CD8-positive, alpha-beta memory T cell (primary cell): Measurements from ENCODE around the gene MMGT1. TPM values are rescaled to one million over a fixed set of nuclear protein-coding genes. Genes with fewer than 3 reads are reported as not detected.

Source experiments
- CTCF ChIA-PET: fragments of 350-600 bp; sonication (Branson Sonifier 250); formaldehyde crosslinking; loops from one replicate; lab custom pipeline; 2021; ENCODE audit warnings: antibody characterized with exemption; lab: Charles Lee
- POLR2A ChIA-PET: fragments of 350-600 bp; sonication (Branson Sonifier 250); formaldehyde crosslinking; loops from one replicate; lab custom pipeline; 2021; ENCODE audit warnings: antibody characterized with exemption; lab: Charles Lee
- DNase-seq, 5 donors: peaks; one replicate each; pipeline versions ENCODE4 v3.0.0 to v3.0.0-alpha.2; 2020 to 2022; ENCODE audit warnings: mixed read lengths in 1 of 5
- H3K27ac ChIP-seq: one replicate; pipeline ENCODE4 v1.7.0; 2013; ENCODE audit warnings: low read depth, mild to moderate bottlenecking, low read length, moderate library complexity
- H3K27me3 ChIP-seq: 2 replicates; pipeline ENCODE4 v1.7.0; 2013; ENCODE audit warnings: low read length, mild to moderate bottlenecking; ENCODE audit not compliant: insufficient read depth, poor library complexity, severe bottlenecking
- H3K36me3 ChIP-seq: 2 replicates; pipeline ENCODE4 v1.7.0; 2013; ENCODE audit warnings: mild to moderate bottlenecking, low read length, moderate library complexity; ENCODE audit not compliant: insufficient read depth
- H3K4me1 ChIP-seq: 2 replicates; pipeline ENCODE4 v1.7.0; 2013; ENCODE audit warnings: mild to moderate bottlenecking, low read length, moderate library complexity; ENCODE audit not compliant: insufficient read depth
- H3K4me3 ChIP-seq: 2 replicates; pipeline ENCODE4 v1.7.0; 2013; ENCODE audit warnings: mild to moderate bottlenecking, low read length
- H3K9me3 ChIP-seq: 2 replicates; pipeline ENCODE4 v1.7.0; 2013; ENCODE audit warnings: mild to moderate bottlenecking, low read length
- H3K27ac Mint-ChIP-seq, 8 donors: one replicate each; pipeline ENCODE4 v1.8.0; 2020 to 2021; ENCODE audit warnings: mixed read lengths in 8 of 8, mild to moderate bottlenecking in 6 of 8, inconsistent platforms in 3 of 8, moderate library complexity in 3 of 8
- H3K27me3 Mint-ChIP-seq, 2 donors: one replicate each; pipeline ENCODE4 v1.8.0; 2020 to 2021; ENCODE audit warnings: mixed read lengths in 2 of 2, mild to moderate bottlenecking in 1 of 2, moderate library complexity in 1 of 2
- H3K36me3 Mint-ChIP-seq, 3 donors: one replicate each; pipeline ENCODE4 v1.8.0; 2020 to 2021; ENCODE audit warnings: mixed read lengths in 3 of 3, inconsistent platforms in 1 of 3, mild to moderate bottlenecking in 1 of 3
- H3K4me1 Mint-ChIP-seq, 3 donors: one replicate each; pipeline ENCODE4 v1.8.0; 2020 to 2021; ENCODE audit warnings: mixed read lengths in 3 of 3, inconsistent platforms in 1 of 3, mild to moderate bottlenecking in 1 of 3
- H3K4me3 Mint-ChIP-seq, 7 donors: one replicate each; pipeline ENCODE4 v1.8.0; 2020 to 2021; ENCODE audit warnings: mixed read lengths in 7 of 7, mild to moderate bottlenecking in 6 of 7, moderate library complexity in 4 of 7, inconsistent platforms in 2 of 7
- H3K9me3 Mint-ChIP-seq, 5 donors: one replicate each; pipeline ENCODE4 v1.8.0; 2020 to 2022; ENCODE audit warnings: mixed read lengths in 5 of 5, mild to moderate bottlenecking in 3 of 5, moderate library complexity in 2 of 5, inconsistent platforms in 1 of 5
- polyA plus RNA-seq: library from polyadenylated mRNA; unstranded; fragments of 300-500 nt; fragmentation: Illumina TruSeq; gene quantifications from one replicate; pipeline ENCODE4 v1.2.3, GENCODE V29; 2021
- total RNA-seq, 2 experiments: library from RNA; stranded (reverse); gene quantifications; one replicate each; pipeline ENCODE4 v1.2.3, GENCODE V29; 2021

The MMGT1 gene
- total and polyA plus RNA-seq, 3 experiments from 2014 or later = 8.2 to 28.4 (median 27.6) TPM

GRCh38 chrX:135985157-135985972, 11.6 kb upstream of the MMGT1 start, which contains the start of gene SLC9A6:
SLC9A6 (plus strand) TSS chrX:135985435; CDS start chrX:135985659, 224 bp downstream.
- no peaks in the 10 kb centered on the region for H3K9me3 ChIP-seq
- Mint-ChIP-seq H3K9me3 (peaks cover 0 to 2% (median 0%) of the 10 kb centered on the region in 5 donors), H3K27me3 (peaks cover 0 to 7% of the 10 kb centered on the region in 2 donors), H3K27ac (peak within 1 kb of the TSS; percentile 88 to 97 (median 92)), H3K4me1 (peaks cover 49 to 80% (median 51%) of the 10 kb centered on the region in 3 donors), H3K36me3 (peaks cover 0 to 9% (median 0%) of the 10 kb centered on the region in 3 donors), H3K4me3 (peak within 1 kb of the TSS; percentile 91 to 96 (median 92))
- peak within 1 kb of the TSS; percentile 77 for H3K4me3 ChIP-seq
- peak within 1 kb of the TSS; percentile 67 for H3K27ac ChIP-seq
- POLR2A ChIA-PET = interaction anchor here (0.8 kb wide), 1 partner anchor 12 kb away, joined by 4 read pairs; the partner anchor contains the start of gene MMGT1
- no peaks in the 10 kb centered on the region for H3K36me3 ChIP-seq
- CTCF ChIA-PET = interaction anchor here (1.2 kb wide), 1 partner anchor 10 kb away, joined by 5 read pairs; no protein-coding TSS in a partner anchor
- peaks cover 28% of the 10 kb centered on the region for H3K4me1 ChIP-seq
- H3K27me3 ChIP-seq = no peaks in the 10 kb centered on the region
- DNase-seq = peak; percentile 64 to 79 (median 66)

- Mint-ChIP-seq H3K9me3 (peaks cover 0 to 2% (median 0%) of the 10 kb centered on the region in 5 donors), H3K4me3 (peak overlapping the region; percentile 82 to 96 (median 87)), H3K36me3 (peaks cover 0 to 9% (median 0%) of the 10 kb centered on the region in 3 donors), H3K27me3 (peaks cover 0 to 8% of the 10 kb centered on the region in 2 donors), H3K27ac (peak overlapping the region; percentile 71 to 93 (median 87)), H3K4me1 (peaks cover 49 to 79% (median 51%) of the 10 kb centered on the region in 3 donors)
- Histone ChIP-seq H3K27me3 (no peaks in the 10 kb centered on the region), H3K4me3 (peak overlapping the region; percentile 77), H3K4me1 (peaks cover 28% of the 10 kb centered on the region), H3K36me3 (no peaks in the 10 kb centered on the region), H3K9me3 (no peaks in the 10 kb centered on the region), H3K27ac (peak overlapping the region; percentile 67)
- no peak for DNase-seq
- ChIA-PET POLR2A (interaction anchor here (0.8 to 1.1 kb wide), 2 partner anchors 11 to 162 kb away, joined by 3 to 4 read pairs; partner anchors contain the start of gene MMGT1), CTCF (interaction anchor here (1.2 kb wide), 1 partner anchor 10 kb away, joined by 5 read pairs; no protein-coding TSS in a partner anchor)
Observed at GRCh38 chrX:135984791-135985156, 11.0 kb upstream of the MMGT1 start.

- Histone ChIP-seq H3K4me3 (peak overlapping the region; percentile 77), H3K4me1 (peaks cover 28% of the 10 kb centered on the region), H3K36me3 (no peaks in the 10 kb centered on the region), H3K27me3 (no peaks in the 10 kb centered on the region), H3K9me3 (no peaks in the 10 kb centered on the region), H3K27ac (peak overlapping the region; percentile 67)
- no peak for DNase-seq
- H3K4me1 Mint-ChIP-seq = peaks cover 45 to 74% (median 46%) of the 10 kb centered on the region in 3 donors
- peaks cover 0 to 9% of the 10 kb centered on the region in 2 donors for H3K27me3 Mint-ChIP-seq
- H3K4me3 Mint-ChIP-seq = peak overlapping the region; percentile 82 to 96 (median 87)
- H3K36me3 Mint-ChIP-seq = peaks cover 0 to 7% (median 0%) of the 10 kb centered on the region in 3 donors
- H3K9me3 Mint-ChIP-seq = no peaks in the 10 kb centered on the region
- ChIA-PET CTCF (no interaction called here), POLR2A (interaction anchor here (0.8 to 1.3 kb wide), 3 partner anchors 10 to 162 kb away, joined by 3 to 5 read pairs (median 4); partner anchors contain the start of gene MMGT1)
- peak overlapping the region; percentile 41 to 93 (median 86) for H3K27ac Mint-ChIP-seq
Observed at GRCh38 chrX:135984256-135984655, 10.5 kb upstream of the MMGT1 start.

GRCh38 chrX:135982860-135983259, 9.1 kb upstream of the MMGT1 start:
- Histone ChIP-seq H3K36me3 (no peaks in the 10 kb centered on the region), H3K27me3 (no peaks in the 10 kb centered on the region), H3K9me3 (no peaks in the 10 kb centered on the region), H3K4me3 (peak overlapping the region; percentile 37), H3K4me1 (peaks cover 28% of the 10 kb centered on the region), H3K27ac (no peak overlapping the region)
- Mint-ChIP-seq H3K4me1 (peaks cover 41 to 70% (median 48%) of the 10 kb centered on the region in 3 donors), H3K9me3 (no peaks in the 10 kb centered on the region), H3K27ac (peak overlapping the region in 7 of 8 donors; percentile 67 to 93 (median 84)), H3K4me3 (peak overlapping the region in 6 of 7 donors; percentile 82 to 96 (median 86)), H3K27me3 (peaks cover 0 to 9% of the 10 kb centered on the region in 2 donors), H3K36me3 (peaks cover 0 to 7% (median 0%) of the 10 kb centered on the region in 3 donors)
- CTCF ChIA-PET = no interaction called here
- POLR2A ChIA-PET = no interaction called here
- DNase-seq = no peak

- peak overlapping the region in 5 of 8 donors; percentile 20 to 65 (median 57) for H3K27ac Mint-ChIP-seq
- Histone ChIP-seq H3K27ac (no peak overlapping the region), H3K36me3 (no peaks in the 10 kb centered on the region), H3K9me3 (no peaks in the 10 kb centered on the region), H3K27me3 (no peaks in the 10 kb centered on the region), H3K4me1 (peaks cover 28% of the 10 kb centered on the region), H3K4me3 (no peak overlapping the region)
- POLR2A ChIA-PET = no interaction called here
- no peak for DNase-seq
- peaks cover 37 to 71% (median 47%) of the 10 kb centered on the region in 3 donors for H3K4me1 Mint-ChIP-seq
- peaks cover 0 to 7% (median 0%) of the 10 kb centered on the region in 3 donors for H3K36me3 Mint-ChIP-seq
- peak overlapping the region in 1 of 7 donors; percentile 63 for H3K4me3 Mint-ChIP-seq
- peaks cover 0 to 11% of the 10 kb centered on the region in 2 donors for H3K27me3 Mint-ChIP-seq
- CTCF ChIA-PET = no interaction called here
- H3K9me3 Mint-ChIP-seq = no peaks in the 10 kb centered on the region
Observed at GRCh38 chrX:135981668-135982067, 7.9 kb upstream of the MMGT1 start.

- Histone ChIP-seq H3K9me3 (no peaks in the 10 kb centered on the region), H3K4me3 (no peak overlapping the region), H3K27me3 (no peaks in the 10 kb centered on the region), H3K27ac (no peak overlapping the region), H3K4me1 (peaks cover 28% of the 10 kb centered on the region), H3K36me3 (no peaks in the 10 kb centered on the region)
- Mint-ChIP-seq H3K4me1 (peaks cover 33 to 66% (median 41%) of the 10 kb centered on the region in 3 donors), H3K27me3 (peaks cover 0 to 11% of the 10 kb centered on the region in 2 donors), H3K27ac (peak overlapping the region in 5 of 8 donors; percentile 13 to 68 (median 41)), H3K36me3 (peaks cover 0 to 7% (median 0%) of the 10 kb centered on the region in 3 donors), H3K9me3 (no peaks in the 10 kb centered on the region), H3K4me3 (peak overlapping the region in 1 of 7 donors; percentile 47)
- no peak for DNase-seq
- ChIA-PET POLR2A (no interaction called here), CTCF (no interaction called here)
Observed at GRCh38 chrX:135981010-135981409, 7.2 kb upstream of the MMGT1 start.

- peaks cover 21 to 59% (median 33%) of the 10 kb centered on the region in 3 donors for H3K4me1 Mint-ChIP-seq
- no peaks in the 10 kb centered on the region for H3K36me3 ChIP-seq
- H3K4me1 ChIP-seq = peaks cover 9% of the 10 kb centered on the region
- H3K27ac ChIP-seq = no peak overlapping the region
- H3K36me3 Mint-ChIP-seq = peaks cover 0 to 6% (median 0%) of the 10 kb centered on the region in 3 donors
- no peak for DNase-seq
- ChIA-PET POLR2A (no interaction called here), CTCF (no interaction called here)
- H3K27me3 Mint-ChIP-seq = peaks cover 0 to 5% of the 10 kb centered on the region in 2 donors
- H3K9me3 Mint-ChIP-seq = no peaks in the 10 kb centered on the region
- no peaks in the 10 kb centered on the region for H3K9me3 ChIP-seq
- no peak overlapping the region for H3K4me3 ChIP-seq
- H3K4me3 Mint-ChIP-seq = peak overlapping the region in 4 of 7 donors; percentile 32 to 79 (median 72)
- H3K27me3 ChIP-seq = no peaks in the 10 kb centered on the region
- peak overlapping the region in 5 of 8 donors; percentile 72 to 82 (median 78) for H3K27ac Mint-ChIP-seq
Observed at GRCh38 chrX:135977611-135978010, 3.8 kb upstream of the MMGT1 start.
